ENCODE measurements around the gene KIAA0513. TPM values are rescaled to one million over a fixed set of nuclear protein-coding genes. Genes with fewer than 3 reads are reported as not detected.

The KIAA0513 gene
- total RNA-seq, 1 donor = 35.1 TPM

GRCh38 chr16:85107083-85107482 is 79.5 kb downstream of the KIAA0513 start:
- no peak overlapping the region for H3K27ac ChIP-seq (ENCODE audit: low read depth, low read length)
- H3K4me2 ChIP-seq (ENCODE audit: insufficient read depth, low read length) = no peak overlapping the region
- no peaks in the 10 kb centered on the region for H3K79me2 ChIP-seq (ENCODE audit: insufficient read depth, low read length)
- H3K4me1 ChIP-seq (ENCODE audit: insufficient read depth, low read length) = no peaks in the 10 kb centered on the region
- no peaks in the 10 kb centered on the region for H3K36me3 ChIP-seq (ENCODE audit: insufficient read depth, low read length)
- H3K9me3 ChIP-seq (ENCODE audit: low read depth, low read length) = no peaks in the 10 kb centered on the region
- H3K27me3 ChIP-seq (ENCODE audit: insufficient read depth, low read length) = peaks cover 9% of the 10 kb centered on the region
- no peak overlapping the region for H2AFZ ChIP-seq (ENCODE audit: low read length)
- peak; percentile 68 for DNase-seq (ENCODE audit: insufficient read length, low spot score, missing footprints)
- no peak overlapping the region for H3K4me3 ChIP-seq (ENCODE audit: insufficient read depth, low read length)
- H4K20me1 ChIP-seq (ENCODE audit: insufficient read depth, low read length) = no peaks in the 10 kb centered on the region
- TF ChIP-seq CTCF (IDR thresholded peaks at IDR 0.05; ENCODE audit: extremely low read depth, low read depth, low read length) = no peak

GRCh38 chr16:85107532-85107931 is 79.9 kb downstream of the KIAA0513 start:
- Histone ChIP-seq H3K27ac (ENCODE audit: low read depth, low read length) (no peak overlapping the region), H3K4me1 (ENCODE audit: insufficient read depth, low read length) (no peaks in the 10 kb centered on the region), H4K20me1 (ENCODE audit: insufficient read depth, low read length) (no peaks in the 10 kb centered on the region), H2AFZ (ENCODE audit: low read length) (no peak overlapping the region), H3K36me3 (ENCODE audit: insufficient read depth, low read length) (no peaks in the 10 kb centered on the region), H3K9me3 (ENCODE audit: low read depth, low read length) (no peaks in the 10 kb centered on the region), H3K27me3 (ENCODE audit: insufficient read depth, low read length) (peaks cover 9% of the 10 kb centered on the region), H3K4me3 (ENCODE audit: insufficient read depth, low read length) (no peak overlapping the region), H3K4me2 (ENCODE audit: insufficient read depth, low read length) (no peak overlapping the region), H3K79me2 (ENCODE audit: insufficient read depth, low read length) (no peaks in the 10 kb centered on the region)
- TF ChIP-seq CTCF (IDR thresholded peaks at IDR 0.05; ENCODE audit: extremely low read depth, low read depth, low read length) = no peak
- peak; percentile 44 for DNase-seq (ENCODE audit: insufficient read length, low spot score, missing footprints)

- Histone ChIP-seq H2AFZ (ENCODE audit: low read length) (no peak overlapping the region), H3K4me1 (ENCODE audit: insufficient read depth, low read length) (peaks cover 2% of the 10 kb centered on the region), H3K27me3 (ENCODE audit: insufficient read depth, low read length) (peaks cover 7% of the 10 kb centered on the region), H3K79me2 (ENCODE audit: insufficient read depth, low read length) (no peaks in the 10 kb centered on the region), H3K27ac (ENCODE audit: low read depth, low read length) (no peak overlapping the region), H3K4me3 (ENCODE audit: insufficient read depth, low read length) (no peak overlapping the region), H3K36me3 (ENCODE audit: insufficient read depth, low read length) (no peaks in the 10 kb centered on the region), H4K20me1 (ENCODE audit: insufficient read depth, low read length) (no peaks in the 10 kb centered on the region), H3K9me3 (ENCODE audit: low read depth, low read length) (no peaks in the 10 kb centered on the region), H3K4me2 (ENCODE audit: insufficient read depth, low read length) (no peak overlapping the region)
- TF ChIP-seq CTCF (IDR thresholded peaks at IDR 0.05; ENCODE audit: extremely low read depth, low read depth, low read length) = no peak
- peak; percentile 39 for DNase-seq (ENCODE audit: insufficient read length, low spot score, missing footprints)
Measured at GRCh38 chr16:85110105-85110504, 82.5 kb downstream of the KIAA0513 start.

GRCh38 chr16:85111184-85111583 is 83.6 kb downstream of the KIAA0513 start:
- Histone ChIP-seq H4K20me1 (ENCODE audit: insufficient read depth, low read length) (no peaks in the 10 kb centered on the region), H3K4me1 (ENCODE audit: insufficient read depth, low read length) (peaks cover 4% of the 10 kb centered on the region), H3K4me2 (ENCODE audit: insufficient read depth, low read length) (no peak overlapping the region), H3K9me3 (ENCODE audit: low read depth, low read length) (no peaks in the 10 kb centered on the region), H3K27me3 (ENCODE audit: insufficient read depth, low read length) (no peaks in the 10 kb centered on the region), H3K79me2 (ENCODE audit: insufficient read depth, low read length) (no peaks in the 10 kb centered on the region), H3K27ac (ENCODE audit: low read depth, low read length) (no peak overlapping the region), H2AFZ (ENCODE audit: low read length) (no peak overlapping the region), H3K4me3 (ENCODE audit: insufficient read depth, low read length) (no peak overlapping the region), H3K36me3 (ENCODE audit: insufficient read depth, low read length) (no peaks in the 10 kb centered on the region)
- TF ChIP-seq CTCF (IDR thresholded peaks at IDR 0.05; ENCODE audit: extremely low read depth, low read depth, low read length) = no peak
- peak; percentile 34 for DNase-seq (ENCODE audit: insufficient read length, low spot score, missing footprints)

All from osteoblast (primary cell).